Hematopoietic multipotent progenitor cell treated with erythropoietin and hydrocortisone succinate and interleukin-3 and kit ligand, for 17 days (in vitro differentiated cells): ENCODE measurements around the gene CHAC1.

Experiments used
- DNase-seq: peaks from one replicate; pipeline ENCODE4 v3.0.0-alpha.2; 2015; ENCODE audit warnings: low spot score

CHAC1 gene, protein sequence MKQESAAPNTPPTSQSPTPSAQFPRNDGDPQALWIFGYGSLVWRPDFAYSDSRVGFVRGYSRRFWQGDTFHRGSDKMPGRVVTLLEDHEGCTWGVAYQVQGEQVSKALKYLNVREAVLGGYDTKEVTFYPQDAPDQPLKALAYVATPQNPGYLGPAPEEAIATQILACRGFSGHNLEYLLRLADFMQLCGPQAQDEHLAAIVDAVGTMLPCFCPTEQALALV

DNA sequence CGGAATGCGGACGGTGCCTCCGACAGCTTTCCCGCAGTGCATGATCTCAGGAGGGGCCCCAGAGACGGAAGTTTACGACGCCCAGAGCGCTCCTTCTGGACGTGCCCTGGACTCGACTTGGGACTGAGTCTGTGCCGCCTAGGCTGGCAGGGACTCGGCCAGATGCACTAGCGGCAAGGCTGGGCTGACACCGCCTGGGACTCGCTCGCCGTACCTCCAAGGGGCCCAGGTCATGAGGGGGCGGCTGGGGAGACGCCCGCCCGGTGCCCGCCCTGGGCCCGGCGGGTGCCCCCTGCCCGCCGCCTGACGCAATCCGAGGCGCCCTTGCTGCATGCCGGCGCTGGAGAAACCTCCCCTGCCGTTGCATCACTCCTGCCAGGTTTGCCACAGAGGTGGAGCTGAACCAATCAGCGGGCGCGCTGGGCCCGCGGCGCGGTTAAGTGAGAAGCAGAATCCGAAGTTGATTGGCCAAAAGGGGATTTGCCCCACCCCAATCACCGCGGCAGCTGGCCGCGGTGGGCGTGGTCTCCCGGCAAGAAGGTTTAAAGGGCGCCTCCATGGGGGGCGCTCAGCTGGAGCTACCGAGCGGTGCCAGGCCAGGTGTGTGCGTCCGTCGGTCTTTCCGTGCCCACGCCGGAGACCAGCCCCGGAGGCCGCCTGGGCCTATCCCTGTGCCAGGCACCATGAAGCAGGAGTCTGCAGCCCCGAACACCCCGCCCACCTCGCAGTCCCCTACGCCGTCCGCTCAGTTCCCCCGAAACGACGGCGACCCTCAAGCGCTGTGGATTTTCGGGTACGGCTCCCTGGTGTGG is at the start of gene CHAC1:
CHAC1 (plus strand) TSS at position 571 of the 812 bp plus-strand sequence; CDS start at position 684, 113 bp downstream.
- peak; percentile 95 for DNase-seq

DNA sequence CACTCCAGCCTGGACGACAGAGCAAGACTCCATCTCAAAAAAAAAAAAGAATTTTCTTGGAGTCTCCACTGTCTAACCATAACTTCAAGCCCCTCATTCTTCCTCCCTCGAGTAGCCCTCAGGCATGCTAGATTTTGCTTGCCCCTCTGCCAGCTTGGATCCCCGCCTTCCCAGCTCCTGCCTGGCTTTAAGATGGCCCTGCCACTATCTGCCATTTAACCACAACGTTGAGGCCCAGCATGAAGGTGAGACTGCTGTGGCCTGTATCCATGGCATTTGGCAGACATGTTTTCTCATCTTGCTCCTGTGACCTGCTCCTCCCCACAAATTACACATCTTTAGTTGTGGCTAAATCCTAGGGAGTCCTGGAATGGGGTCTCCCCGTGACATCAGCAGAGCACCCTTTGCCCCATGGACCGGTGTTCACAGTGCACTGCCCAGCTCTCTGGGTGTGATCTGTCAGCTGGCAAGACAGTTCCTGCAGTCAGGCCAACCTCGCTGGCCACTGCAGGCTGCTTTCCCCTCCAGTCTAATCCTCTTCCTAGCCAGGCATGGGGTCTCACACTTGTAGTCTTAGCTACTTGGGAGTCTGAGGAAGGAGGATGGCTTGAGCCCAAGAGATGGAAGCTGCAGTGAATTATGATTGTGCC is 48.6 kb upstream of the CHAC1 start:
- no peak for DNase-seq

DNA sequence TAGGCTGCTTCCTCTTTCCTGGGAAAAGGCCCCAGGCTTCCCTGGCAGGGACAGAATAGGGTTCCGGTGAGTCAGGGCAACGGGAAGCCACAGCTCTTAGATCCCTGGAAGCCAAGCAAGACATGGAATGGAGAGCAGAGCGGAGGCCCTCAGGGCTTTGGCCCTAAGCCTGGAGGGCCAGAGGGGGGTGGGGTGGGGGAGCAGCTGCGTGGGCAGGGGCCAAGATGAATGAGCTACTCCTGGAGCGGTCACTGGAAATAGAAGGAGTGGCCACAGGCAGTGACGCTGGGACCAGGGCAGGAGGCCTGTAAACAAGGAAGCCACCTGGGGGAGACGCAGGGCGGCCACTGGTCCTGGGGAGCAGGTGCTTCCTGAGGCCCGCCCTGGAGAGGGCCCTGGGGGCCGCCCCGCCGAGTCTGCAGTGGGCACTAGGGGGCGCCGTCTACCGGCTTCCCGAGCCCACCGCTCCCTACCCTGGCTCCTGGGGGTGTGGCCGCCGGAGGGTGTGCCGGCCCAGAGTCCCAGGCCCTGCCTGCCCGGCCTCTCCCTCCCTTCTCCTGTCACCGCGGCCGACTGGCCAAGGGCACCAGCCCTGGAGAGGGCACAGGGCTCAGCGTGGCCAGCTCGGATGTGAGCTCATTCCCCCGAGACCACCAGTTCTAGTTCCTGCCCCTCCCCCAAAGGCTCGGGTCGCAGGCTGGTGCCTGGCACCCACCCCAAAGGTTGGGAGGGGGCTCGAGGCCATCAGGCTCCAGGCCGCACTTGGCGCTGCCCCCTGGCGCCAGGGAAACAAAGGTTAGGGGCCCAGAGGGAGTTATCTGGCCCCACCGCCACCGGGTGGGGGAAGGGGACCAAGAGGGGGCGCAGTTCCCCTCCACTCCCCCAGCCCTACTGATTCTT is 46.9 kb upstream of the CHAC1 start:
- DNase-seq: peak; percentile 78

DNA sequence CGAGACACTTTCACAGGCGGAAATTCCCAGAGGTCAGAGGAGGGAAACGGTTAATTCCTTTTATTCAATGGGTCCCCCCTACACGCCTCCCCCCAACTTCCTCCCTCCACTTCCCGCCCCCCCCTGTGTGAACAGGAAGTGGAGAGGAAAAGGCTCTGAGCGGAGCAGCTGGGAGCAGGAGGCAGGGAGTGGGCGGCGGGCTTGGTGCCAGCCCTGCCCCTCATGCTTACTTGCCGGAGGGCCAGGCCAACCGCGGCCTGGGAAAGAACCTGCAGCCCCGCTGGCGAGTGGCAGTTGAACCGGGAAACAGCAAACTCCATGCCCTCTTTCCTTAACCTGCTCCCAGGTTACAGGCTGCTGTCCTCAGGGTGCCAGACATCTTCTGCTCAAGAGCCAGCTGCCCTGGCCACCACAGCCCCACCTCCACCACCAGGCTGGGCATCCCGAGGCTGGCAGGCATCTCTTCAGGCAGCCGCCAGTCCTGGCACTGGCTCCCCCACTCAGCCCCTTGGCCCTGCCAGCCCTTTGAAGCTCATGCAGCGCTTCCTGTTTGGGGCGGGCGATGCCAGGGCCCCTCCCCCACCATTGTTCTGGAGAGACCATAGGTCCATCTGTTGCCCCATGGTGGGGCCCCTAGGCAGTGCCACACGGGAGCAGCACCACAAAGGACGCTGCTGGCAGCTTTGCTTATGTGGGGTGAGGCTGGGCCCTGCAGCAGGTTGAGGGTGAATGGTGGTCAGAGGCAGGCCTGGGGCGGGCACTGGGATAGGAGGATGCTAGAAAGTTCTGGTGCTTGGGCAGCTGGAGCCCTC is 46.1 kb upstream of the CHAC1 start:
- DNase-seq: no peak

DNA sequence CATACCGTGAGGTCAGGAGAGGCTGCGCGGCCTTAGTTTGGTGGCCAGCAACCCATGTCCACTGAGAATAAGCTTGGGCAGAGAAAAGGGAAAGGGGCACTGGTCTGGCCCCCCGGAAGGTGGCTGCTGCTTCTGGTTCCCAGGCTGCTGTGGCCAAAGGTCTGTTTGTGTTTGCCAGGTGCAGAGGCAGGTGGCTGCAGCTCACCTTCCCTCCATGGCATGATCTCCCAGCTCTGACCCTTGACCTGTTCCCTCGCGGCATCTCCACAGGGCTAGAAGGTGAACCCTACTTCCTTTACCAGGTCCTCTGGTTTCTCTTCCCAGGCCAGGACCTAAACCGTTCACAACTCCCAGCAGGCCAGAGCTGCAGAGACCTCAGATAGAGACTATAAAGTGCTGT is 45.2 kb upstream of the CHAC1 start:
- DNase-seq: no peak

DNA sequence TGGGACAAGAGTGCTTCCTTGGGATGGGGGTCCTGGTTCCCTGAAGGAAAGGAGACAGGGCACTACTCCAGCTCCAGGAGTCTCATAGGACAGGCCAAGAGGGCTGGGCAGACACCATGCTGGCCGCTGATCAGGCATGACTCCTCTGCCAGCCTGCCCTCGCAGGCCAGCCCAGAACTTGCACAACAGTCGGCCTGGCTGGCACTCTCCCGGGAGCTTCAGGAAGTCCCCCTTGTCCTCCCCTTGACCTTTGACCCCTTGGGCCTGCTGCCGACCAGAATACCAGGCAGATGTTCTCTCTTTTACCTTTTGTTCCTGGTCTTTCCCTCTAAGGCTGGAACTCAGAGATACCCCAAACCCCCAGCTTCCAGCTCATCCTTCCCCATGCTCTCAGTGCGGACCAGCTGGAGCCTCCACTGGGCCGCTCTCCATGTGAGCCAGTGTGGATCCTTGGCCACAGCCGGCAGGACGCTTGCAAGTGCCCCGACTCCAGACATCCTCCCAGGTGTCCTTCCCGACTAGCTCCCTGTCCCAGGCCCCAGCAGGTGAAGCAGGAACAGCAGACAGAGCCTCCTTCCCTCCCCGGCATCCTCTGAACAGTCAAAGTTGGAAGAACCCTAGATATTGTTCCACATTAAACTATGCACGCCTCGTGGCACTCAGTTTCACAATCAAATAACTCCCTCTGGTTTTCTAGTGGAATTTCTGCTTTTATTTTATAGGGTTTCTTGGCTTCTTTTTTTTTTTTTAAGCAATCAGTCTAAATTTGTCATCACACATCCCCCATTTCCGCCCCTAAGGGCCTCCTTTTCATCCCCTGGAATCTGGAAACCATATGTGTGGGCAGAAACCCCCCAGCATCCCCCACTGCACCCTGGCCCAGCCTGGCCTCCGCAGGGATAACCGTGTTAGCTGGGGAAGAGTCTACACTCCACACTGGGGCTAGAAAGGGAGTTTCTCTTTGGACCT is 43.3 kb upstream of the CHAC1 start:
- DNase-seq: no peak

DNA sequence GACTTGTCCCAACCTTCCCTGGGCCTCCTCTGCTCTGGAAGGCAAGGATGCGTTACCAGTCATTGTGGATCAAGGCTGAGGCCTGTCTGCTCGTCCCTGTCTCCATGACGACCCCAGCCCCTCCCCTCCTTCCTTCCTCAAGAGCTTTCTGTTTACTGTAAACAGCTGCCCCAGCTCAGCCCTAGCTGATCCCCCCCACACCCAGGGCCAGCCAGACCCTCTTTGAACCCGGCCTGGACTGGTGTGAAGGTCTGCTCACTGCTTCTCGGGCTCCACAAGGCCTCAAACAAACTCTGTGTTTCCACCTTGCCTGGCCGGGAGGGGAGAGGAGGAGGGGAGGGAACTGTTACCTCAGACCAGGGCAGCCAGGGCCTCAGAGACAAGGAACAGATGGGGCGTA is 42.1 kb upstream of the CHAC1 start:
- no peak for DNase-seq

DNA sequence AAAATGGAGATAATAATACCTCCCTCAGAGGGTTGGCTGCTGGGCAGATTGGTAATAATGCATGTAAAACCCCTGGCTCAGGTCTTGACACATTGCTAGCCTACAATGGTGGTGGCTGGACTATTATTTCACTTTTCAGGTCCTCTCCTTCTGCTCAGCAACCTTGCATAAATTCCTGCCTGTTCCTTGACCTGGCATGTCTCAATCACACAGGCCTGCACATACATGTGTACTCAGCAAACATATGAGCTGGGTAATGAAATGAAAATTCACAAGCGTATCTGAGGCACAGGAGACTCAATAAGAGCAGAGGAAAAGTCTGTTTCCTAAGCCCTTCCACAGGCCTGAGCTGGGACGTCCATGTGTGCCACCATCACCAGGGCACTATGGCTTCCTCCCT is 41.6 kb upstream of the CHAC1 start:
- DNase-seq: no peak

DNA sequence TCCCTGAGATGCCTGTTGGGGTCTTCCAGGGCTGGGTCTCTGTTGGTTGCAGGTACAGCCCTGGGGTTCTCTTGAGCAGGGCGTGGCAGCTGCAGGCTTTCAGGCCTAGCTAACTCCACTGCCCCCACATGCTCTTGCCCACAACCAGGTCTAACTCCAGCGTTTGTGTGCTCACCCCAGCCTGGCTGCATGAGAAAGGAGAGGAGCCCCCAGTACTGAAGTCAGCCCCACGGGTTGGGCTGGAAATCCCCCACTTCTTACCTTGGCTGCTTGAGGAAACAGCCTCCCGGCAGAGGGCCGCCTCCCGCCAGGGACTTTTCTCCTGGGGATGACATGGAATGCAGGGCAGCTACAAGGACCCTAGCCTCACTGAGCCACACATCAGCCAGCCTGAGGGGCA is 40.8 kb upstream of the CHAC1 start:
- no peak for DNase-seq

DNA sequence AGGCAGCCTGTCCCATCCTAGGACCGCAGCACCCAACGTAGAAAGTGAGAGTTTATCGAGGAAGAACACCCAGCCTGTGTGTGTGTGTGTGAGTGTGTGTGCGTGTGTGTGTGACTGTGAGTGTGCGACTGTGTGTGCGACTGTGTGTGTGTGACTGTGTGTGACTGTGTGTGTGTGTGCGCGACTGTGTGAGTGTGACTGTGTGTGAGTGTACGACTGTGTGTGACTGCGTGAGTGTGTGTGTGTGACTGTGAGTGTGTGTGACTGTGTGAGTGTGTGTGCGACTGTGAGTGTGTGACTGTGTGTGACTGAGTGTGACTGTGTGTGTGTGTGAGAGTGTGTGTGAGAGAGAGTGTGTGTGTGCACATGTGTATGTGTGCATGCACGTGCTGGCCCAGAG is 39.3 kb upstream of the CHAC1 start:
- DNase-seq: no peak

DNA sequence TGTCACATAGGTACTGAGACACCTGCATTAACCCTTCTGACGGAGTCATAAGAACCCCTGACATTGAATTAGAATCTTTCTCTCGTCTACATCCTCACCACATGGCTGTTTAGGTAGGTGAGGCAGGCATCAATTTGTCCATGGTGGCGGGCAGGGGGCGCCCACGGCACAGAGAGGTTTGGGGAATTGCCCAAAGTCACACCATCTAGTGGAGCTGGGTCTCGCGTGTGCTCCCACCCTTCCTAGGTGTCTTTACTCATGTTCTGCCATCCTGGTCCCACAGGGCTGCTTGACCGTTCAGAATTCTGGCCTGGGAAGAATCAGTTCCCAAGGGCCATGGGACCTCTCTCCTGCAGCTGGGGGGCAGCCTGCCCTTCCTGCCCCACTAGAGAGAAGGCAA is 38.8 kb upstream of the CHAC1 start:
- no peak for DNase-seq

DNA sequence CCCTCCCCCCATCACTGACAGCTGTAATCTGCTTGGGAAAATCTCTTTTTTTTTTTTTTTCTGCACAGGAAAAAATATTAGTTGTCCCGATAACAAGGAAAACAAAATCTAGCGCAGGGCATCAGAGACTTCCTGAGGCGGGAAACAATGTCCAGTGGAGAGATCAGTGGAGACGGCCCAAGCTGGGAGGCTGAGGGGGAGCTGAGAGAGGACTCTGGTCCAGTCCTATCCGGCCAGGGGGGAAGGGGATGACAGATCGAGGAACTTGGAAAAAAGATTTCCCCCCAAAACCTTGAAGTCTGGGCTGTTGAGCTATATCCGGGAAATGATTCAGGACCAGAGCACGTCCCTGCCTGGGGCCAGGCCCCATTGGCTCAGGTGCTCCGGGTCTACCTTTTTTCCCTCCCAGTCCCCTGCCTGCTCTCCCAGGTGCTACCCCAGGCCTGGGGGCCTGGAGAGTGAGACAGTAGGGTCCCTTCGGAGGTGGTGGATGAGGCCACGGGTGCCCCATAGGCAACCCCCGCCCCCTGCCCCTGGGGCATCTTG is 38.1 kb upstream of the CHAC1 start:
- DNase-seq: no peak

DNA sequence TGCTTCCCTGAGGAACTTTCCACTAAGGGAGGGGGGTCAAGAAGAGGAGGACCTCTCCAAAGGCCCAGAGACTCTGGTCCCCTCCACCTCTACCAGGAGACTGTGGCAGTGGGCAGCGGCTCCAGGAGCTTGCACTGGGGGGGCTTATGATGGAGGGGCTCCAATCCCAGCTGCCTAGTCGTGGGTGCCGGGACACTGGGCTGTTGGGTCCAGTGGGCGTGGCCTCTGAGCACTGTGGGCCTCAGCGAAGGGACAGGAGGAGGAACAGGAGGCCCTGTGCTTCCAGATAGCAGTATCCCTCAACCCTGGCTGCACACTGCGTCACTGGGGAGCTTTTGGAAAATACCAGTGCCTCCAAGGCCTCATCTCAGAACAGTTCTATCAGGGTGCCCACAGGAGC is 37.6 kb upstream of the CHAC1 start:
- no peak for DNase-seq

DNA sequence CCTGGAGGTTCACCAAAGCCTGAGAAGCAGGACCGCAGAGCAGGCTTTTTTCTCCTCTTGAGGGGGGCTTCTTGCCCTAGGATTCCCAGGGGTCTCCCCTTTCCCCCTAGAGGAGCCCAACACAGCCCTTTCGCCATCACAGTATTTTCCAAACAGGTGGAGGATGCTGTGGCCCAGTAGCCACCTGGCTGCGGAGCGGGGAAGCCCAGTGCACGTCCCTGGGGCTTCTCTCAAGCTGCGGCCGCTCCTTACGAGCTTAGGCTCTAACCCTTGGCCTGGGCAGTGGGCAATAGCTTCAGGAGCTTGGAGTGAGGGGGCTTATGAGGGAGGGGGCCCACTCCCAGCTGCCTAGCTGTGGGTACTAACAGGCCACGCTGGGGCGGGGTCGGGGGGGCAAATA is 35.7 kb upstream of the CHAC1 start:
- DNase-seq: no peak

DNA sequence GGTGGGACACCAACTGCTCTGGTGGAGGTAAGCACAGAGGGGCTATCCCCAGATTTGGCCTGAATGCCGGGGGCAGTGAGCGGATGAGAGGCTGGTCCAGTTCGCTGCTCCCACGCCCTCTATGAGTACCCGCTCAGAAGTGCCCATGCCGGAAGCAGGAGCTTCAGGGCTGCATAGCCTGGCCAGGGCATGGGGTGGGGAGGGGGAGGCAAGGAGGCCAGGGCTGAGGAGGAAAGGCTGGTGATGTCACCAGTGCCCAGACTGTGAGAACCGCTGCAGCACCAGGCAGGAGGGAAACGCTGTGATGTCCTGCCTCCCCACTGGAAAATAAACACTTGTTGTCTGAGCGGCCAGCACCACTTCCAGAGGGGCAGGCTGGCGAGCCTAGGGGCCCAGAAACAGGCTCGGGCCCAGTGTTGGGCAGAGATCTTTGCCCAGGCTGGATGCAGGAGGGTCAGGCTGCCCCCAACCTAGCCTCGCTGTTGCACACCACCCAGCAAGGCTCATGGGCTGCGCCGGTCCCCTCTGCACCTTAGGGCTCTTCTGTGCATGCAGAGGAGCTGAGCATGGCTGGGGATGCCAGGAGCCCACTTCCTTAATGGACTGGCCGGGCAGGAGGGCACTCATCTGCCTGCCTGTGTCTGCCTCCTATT is 35.0 kb upstream of the CHAC1 start:
- DNase-seq: no peak

DNA sequence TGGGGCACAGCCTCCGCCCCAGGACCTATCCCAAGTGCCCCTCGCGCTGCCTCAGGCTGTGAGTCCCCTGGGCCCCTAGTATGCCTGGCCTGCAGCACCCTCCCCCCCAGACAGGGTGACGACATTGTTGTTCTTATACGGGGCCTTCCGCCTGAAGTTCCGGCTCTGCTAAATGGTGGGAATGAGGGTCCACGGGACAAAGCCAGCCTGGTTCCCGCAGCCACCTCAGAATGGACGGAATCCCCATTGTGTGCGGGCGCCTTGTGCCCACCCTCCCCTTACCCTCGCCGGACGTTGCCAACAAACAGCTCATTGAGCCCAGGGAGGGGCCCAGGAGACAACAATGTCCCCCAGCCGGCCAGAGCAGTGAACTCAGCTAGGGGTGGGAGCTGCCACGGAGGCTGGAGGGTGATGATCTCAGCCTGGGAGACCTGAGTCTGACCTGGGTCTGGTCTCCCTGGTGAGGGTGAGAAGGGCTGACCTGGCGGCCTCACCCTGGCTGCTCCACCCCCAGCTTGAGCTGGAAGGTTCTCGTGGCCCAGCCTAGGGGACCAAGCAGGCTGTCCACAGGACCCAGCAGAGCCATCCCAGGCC is 34.4 kb upstream of the CHAC1 start:
- DNase-seq: no peak

DNA sequence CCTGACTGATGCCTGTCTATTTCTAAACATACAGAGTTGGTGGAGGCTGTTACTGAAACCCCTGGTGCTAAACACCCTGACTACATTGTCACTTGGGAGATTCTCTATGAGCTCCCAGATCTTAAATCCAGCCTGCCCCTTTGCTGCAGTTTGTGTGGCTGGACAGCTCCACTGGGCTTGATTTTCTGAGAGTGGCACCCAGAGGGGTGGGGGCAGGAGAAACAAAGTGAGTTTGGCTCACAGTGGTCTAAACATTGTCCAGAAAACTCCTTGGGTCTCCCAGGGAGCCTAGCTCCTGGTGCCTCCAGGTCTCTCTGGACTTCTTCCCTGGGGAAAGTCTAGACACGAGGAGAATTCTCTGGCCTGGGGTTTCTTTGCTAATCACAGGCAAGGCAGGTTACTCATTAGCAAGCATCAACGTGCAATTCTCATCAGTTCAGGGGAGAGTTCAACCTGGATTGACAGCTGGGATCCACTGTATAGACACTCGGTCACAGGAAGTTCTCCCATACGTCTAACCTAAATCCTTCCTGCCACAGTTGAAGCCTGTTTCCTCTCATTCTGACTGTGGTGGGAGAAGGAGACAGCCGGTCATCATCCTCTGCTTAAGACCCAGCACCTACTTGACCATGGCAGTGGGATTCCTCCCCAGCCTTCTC is 31.2 kb upstream of the CHAC1 start:
- no peak for DNase-seq

DNA sequence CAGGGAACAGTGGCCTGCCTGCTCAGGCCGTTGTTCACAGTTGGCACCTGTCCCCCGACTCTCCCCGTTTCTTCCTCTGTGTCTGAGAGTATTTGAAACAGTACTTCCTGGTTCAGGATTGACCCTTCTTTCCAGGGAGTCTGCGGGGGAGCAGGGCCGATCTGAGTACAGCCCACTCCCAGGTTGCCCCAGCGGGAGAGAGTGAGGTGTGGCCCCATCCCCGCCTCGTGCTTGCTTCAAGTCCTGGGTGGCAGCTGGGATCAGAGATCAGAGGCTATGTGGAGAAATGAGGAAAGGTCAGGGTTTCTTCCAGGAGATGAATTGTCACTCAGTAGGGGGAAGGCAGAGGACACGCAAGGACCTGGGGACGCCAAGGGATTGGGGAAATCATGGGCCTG is 30.7 kb upstream of the CHAC1 start:
- no peak for DNase-seq
